ENCODE results near the gene SPDYE6. TPM values are rescaled to one million over a fixed set of nuclear protein-coding genes. Genes with fewer than 3 reads are reported as not detected.
"Not testable (repeated sequence)": the region's sequence is repeated elsewhere in the genome, so short reads cannot be mapped to it uniquely, and the experiment has no call there.

SPDYE6 gene
- total and polyA plus RNA-seq, 11 donors, result 0.15 TPM; not detected in 10

GRCh38 chr7:102389810-102390209 lies 33.6 kb upstream of the SPDYE6 start:
- ATAC-seq (no peak), DNase-seq (no peak)
- H3K4me1 ChIP-seq, result peaks cover 0 to 6% (median 0%) of the 10 kb centered on the region in 12 donors
- H3K27me3 ChIP-seq, result no peaks in the 10 kb centered on the region
- intact Hi-C loops (cut with DNase I), result loop anchor here (1.0 to 5.0 kb wide), 6 partner anchors 103 to 848 kb away; partner anchors contain the start of gene SH2B2 (in 1 of the 10)
- WGBS, 4 donors, result 89 to 93% (median 90%) methylated on average over 3 of the region's 3 CpGs
- H3K4me3 ChIP-seq, result no peak overlapping the region
- H3K27ac ChIP-seq, result no peak overlapping the region
- TF ChIP-seq CTCF (IDR thresholded peaks at IDR 0.05) (no peak), POLR2A (IDR thresholded peaks at IDR 0.05) (no peak)
- H3K9me3 ChIP-seq, result no peaks in the 10 kb centered on the region
- H3K36me3 ChIP-seq, result peaks cover 0 to 38% (median 25%) of the 10 kb centered on the region in 9 donors

GRCh38 chr7:102387064-102387463 lies 30.8 kb upstream of the SPDYE6 start:
- H3K4me3 ChIP-seq, result no peak overlapping the region
- 86 to 97% (median 92%) methylated on average over 6 of the region's 6 CpGs for WGBS, 4 donors
- intact Hi-C loops (cut with DNase I), result loop anchor here in 1 of 10 donors (5.0 kb wide), 1 partner anchor 845 kb away; no protein-coding TSS in a partner anchor
- H3K4me1 ChIP-seq, result peaks cover 0 to 6% (median 0%) of the 10 kb centered on the region in 12 donors
- H3K9me3 ChIP-seq, result no peaks in the 10 kb centered on the region
- TF ChIP-seq CTCF (IDR thresholded peaks at IDR 0.05), result no peak
- TF ChIP-seq POLR2A (IDR thresholded peaks at IDR 0.05), result no peak
- no peak overlapping the region for H3K27ac ChIP-seq
- H3K36me3 ChIP-seq, result peaks cover 0 to 46% (median 22%) of the 10 kb centered on the region in 9 donors
- DNase-seq (no peak), ATAC-seq (no peak)
- H3K27me3 ChIP-seq, result no peaks in the 10 kb centered on the region

GRCh38 chr7:102381696-102382425 lies 25.6 kb upstream of the SPDYE6 start:
- DNase-seq; H3K4me1 ChIP-seq; H3K27ac ChIP-seq; ATAC-seq; H3K27me3 ChIP-seq; H3K4me3 ChIP-seq; intact Hi-C loops (cut with DNase I); H3K9me3 ChIP-seq: not testable (repeated sequence)
- peaks cover 2 to 82% (median 64%) of the 10 kb centered on the region in 9 donors for H3K36me3 ChIP-seq
- 67 to 81% (median 78%) methylated on average over 6 to 7 of the region's 7 CpGs for WGBS, 4 donors

- H3K4me3 ChIP-seq; H3K27ac ChIP-seq; ATAC-seq; intact Hi-C loops (cut with DNase I); H3K9me3 ChIP-seq; H3K27me3 ChIP-seq; H3K4me1 ChIP-seq; DNase-seq: not testable (repeated sequence)
- 77 to 83% (median 80%) methylated on average over 8 of the region's 8 CpGs for WGBS, 4 donors
- peaks cover 2 to 82% (median 58%) of the 10 kb centered on the region in 9 donors for H3K36me3 ChIP-seq
These were observed 24.6 kb upstream of the SPDYE6 start for GRCh38 chr7:102380837-102381236.

- Histone ChIP-seq H3K36me3 (peaks cover 2 to 73% (median 51%) of the 10 kb centered on the region in 9 donors), H3K27ac (no peak overlapping the region), H3K4me1 (peaks cover 0 to 4% (median 0%) of the 10 kb centered on the region in 12 donors), H3K9me3 (no peaks in the 10 kb centered on the region), H3K4me3 (no peak overlapping the region), H3K27me3 (no peaks in the 10 kb centered on the region)
- DNase-seq (no peak), ATAC-seq (no peak)
- no peak for TF ChIP-seq POLR2A (IDR thresholded peaks at IDR 0.05)
- no peak for TF ChIP-seq CTCF (IDR thresholded peaks at IDR 0.05)
- WGBS, 4 donors, result 79 to 87% (median 82%) methylated on average over 6 of the region's 6 CpGs
- intact Hi-C loops (cut with DNase I), result no loop called here
These were observed 20.8 kb upstream of the SPDYE6 start for GRCh38 chr7:102376964-102377466.

GRCh38 chr7:102372796-102373195 lies 16.6 kb upstream of the SPDYE6 start:
- ATAC-seq; H3K4me1 ChIP-seq; H3K4me3 ChIP-seq; DNase-seq; intact Hi-C loops (cut with DNase I); H3K27ac ChIP-seq; H3K27me3 ChIP-seq: not testable (repeated sequence)
- H3K9me3 ChIP-seq, result peaks cover 0 to 11% (median 0%) of the 10 kb centered on the region in 12 donors
- 64 to 74% (median 66%) methylated on average over 2 of the region's 2 CpGs for WGBS, 4 donors
- H3K36me3 ChIP-seq, result peaks cover 0 to 50% (median 20%) of the 10 kb centered on the region in 9 donors

GRCh38 chr7:102370038-102370437 lies 13.8 kb upstream of the SPDYE6 start:
- H3K27me3 ChIP-seq; ATAC-seq; intact Hi-C loops (cut with DNase I); H3K4me3 ChIP-seq; H3K4me1 ChIP-seq; H3K27ac ChIP-seq; DNase-seq: not testable (repeated sequence)
- Histone ChIP-seq H3K9me3 (peaks cover 0 to 11% (median 0%) of the 10 kb centered on the region in 12 donors), H3K36me3 (peaks cover 0 to 36% (median 12%) of the 10 kb centered on the region in 9 donors)

GRCh38 chr7:102365390-102365789 lies 9.1 kb upstream of the SPDYE6 start:
- H3K27ac ChIP-seq; H3K27me3 ChIP-seq; H3K9me3 ChIP-seq; DNase-seq; ATAC-seq; intact Hi-C loops (cut with DNase I); H3K4me1 ChIP-seq: not testable (repeated sequence)
- Histone ChIP-seq H3K36me3 (peaks cover 0 to 20% (median 12%) of the 10 kb centered on the region in 9 donors), H3K4me3 (peak overlapping the region in 3 of 12 donors; percentile 10 to 80 (median 34))
- WGBS, 4 donors, result 52 to 58% (median 54%) methylated on average over 7 of the region's 7 CpGs

Measured in heart left ventricle (tissue), 16 donors.